Measurements from ENCODE around the gene CAPN13. TPM values are rescaled to one million over a fixed set of nuclear protein-coding genes. Genes with fewer than 3 reads are reported as not detected.

The CAPN13 gene
- total RNA-seq, 1 experiment from 2014 or later: 12.0 TPM

DNA sequence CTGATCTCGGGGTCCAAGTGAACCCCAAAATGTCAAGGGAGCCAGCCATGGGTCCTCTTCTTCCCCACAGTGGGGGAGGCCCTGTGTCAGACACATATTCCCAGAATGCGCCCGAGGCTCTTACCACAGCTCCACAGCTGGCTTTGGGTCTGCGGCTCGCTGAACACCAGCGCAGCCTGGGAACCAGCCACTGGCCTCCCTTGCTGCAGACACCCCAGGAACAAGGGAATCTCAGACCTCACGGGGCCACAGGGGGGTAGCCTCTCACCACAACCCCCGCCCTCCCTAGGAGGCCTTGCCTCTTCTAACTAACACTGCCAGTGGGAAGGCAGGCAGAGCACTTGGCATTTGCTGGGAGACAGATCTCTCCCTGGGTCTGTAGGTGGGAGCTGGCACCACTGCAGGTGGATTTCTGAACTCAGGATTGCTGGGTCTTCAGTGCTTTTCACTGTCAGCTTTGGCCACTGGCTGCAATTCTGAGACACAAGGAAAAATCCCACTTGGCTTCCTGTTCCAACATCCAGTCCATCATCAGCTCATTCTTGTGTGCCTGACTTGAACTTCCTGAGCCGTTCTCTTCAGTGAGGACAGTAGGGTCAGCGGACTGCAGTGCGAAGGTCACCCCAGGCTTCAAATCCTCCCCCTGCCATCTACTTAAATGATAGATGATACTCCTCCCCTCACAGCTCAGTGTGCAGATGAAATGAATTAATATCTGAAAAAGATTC lies 128.7 kb downstream of the CAPN13 start:
- DNase-seq: no peak
- H3K4me1 Mint-ChIP-seq (ENCODE audit: low read depth, unreplicated experiment): no peaks in the 10 kb centered on the region
- BruUV-seq (replicated peaks): no TSS peak
- peaks cover 71% of the 10 kb centered on the region for H3K27me3 Mint-ChIP-seq (ENCODE audit: unreplicated experiment)
- H3K27ac Mint-ChIP-seq (ENCODE audit: unreplicated experiment): no peak overlapping the region
- intact Hi-C loops (cut with micrococcal nuclease; ENCODE audit: unreplicated experiment): no loop called here
- no peaks in the 10 kb centered on the region for H3K36me3 Mint-ChIP-seq (ENCODE audit: insufficient read depth, unreplicated experiment)
- H3K4me3 Mint-ChIP-seq (ENCODE audit: low read depth, unreplicated experiment): no peak overlapping the region
- no peak for TF ChIP-seq CTCF (IDR thresholded peaks at IDR 0.05; ENCODE audit: unreplicated experiment)
- H3K9me3 Mint-ChIP-seq (ENCODE audit: low read depth, unreplicated experiment): no peaks in the 10 kb centered on the region
- CTCF ChIA-PET: no interaction called here

DNA sequence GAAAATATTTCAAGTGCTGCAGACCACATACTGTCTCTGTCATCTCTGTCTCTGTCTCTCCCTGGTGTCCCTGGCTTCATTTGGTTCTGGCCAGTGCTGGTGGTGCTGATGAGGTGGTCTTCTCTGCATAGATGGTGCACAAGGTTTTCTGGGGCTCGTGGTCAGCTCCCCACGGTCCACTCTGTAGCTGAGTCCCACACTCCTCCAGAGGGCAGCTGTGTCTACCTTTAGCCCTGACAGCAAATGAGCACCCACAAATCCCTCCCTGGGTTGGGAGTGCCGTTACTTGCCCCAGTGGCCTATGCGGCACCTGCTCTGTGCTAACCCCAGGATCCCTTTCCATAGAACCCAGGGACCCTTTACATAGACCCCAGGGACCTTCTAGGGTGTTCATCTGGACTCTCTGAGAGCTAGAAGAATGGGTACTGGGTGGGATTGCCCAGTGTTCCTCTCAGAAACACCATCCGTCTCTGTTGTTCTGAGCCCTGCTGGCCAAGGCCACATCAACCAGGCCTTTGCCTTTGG lies 129.3 kb downstream of the CAPN13 start:
- Mint-ChIP-seq H3K4me3 (ENCODE audit: low read depth, unreplicated experiment) (no peak overlapping the region), H3K4me1 (ENCODE audit: low read depth, unreplicated experiment) (no peaks in the 10 kb centered on the region), H3K36me3 (ENCODE audit: insufficient read depth, unreplicated experiment) (no peaks in the 10 kb centered on the region), H3K9me3 (ENCODE audit: low read depth, unreplicated experiment) (no peaks in the 10 kb centered on the region), H3K27me3 (ENCODE audit: unreplicated experiment) (peaks cover 67% of the 10 kb centered on the region), H3K27ac (ENCODE audit: unreplicated experiment) (no peak overlapping the region)
- no TSS peak for BruUV-seq (replicated peaks)
- intact Hi-C loops (cut with micrococcal nuclease; ENCODE audit: unreplicated experiment): no loop called here
- no peak for DNase-seq
- CTCF ChIA-PET: no interaction called here
- TF ChIP-seq CTCF (IDR thresholded peaks at IDR 0.05; ENCODE audit: unreplicated experiment): no peak

DNA sequence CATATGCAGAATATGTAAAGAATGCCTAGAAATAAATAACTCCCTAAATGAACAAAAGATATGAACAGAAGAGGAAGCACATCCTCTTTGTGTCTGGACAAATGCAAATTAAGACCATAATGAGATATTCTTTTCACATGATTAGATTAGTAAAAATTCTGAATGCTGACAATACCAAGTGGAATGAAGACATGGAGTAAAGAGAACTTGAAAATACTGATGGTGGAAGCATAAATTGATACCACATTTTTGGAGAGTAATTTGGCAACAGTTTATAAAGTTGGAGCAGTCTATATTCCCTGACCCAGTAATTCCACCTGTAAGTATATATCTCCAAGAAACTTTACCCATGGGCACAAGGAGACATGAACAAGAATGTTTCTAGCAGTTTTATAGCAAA lies 130.0 kb downstream of the CAPN13 start:
- TF ChIP-seq CTCF (IDR thresholded peaks at IDR 0.05; ENCODE audit: unreplicated experiment): no peak
- no peak for DNase-seq
- H3K27me3 Mint-ChIP-seq (ENCODE audit: unreplicated experiment): peaks cover 61% of the 10 kb centered on the region
- no peak overlapping the region for H3K27ac Mint-ChIP-seq (ENCODE audit: unreplicated experiment)
- H3K9me3 Mint-ChIP-seq (ENCODE audit: low read depth, unreplicated experiment): no peaks in the 10 kb centered on the region
- BruUV-seq (replicated peaks): no TSS peak
- no peak overlapping the region for H3K4me3 Mint-ChIP-seq (ENCODE audit: low read depth, unreplicated experiment)
- H3K4me1 Mint-ChIP-seq (ENCODE audit: low read depth, unreplicated experiment): no peaks in the 10 kb centered on the region
- intact Hi-C loops (cut with micrococcal nuclease; ENCODE audit: unreplicated experiment): no loop called here
- no peaks in the 10 kb centered on the region for H3K36me3 Mint-ChIP-seq (ENCODE audit: insufficient read depth, unreplicated experiment)
- CTCF ChIA-PET: no interaction called here

GRCh38 chr2:30675758-30676157 lies 131.5 kb downstream of the CAPN13 start:
- intact Hi-C loops (cut with micrococcal nuclease; ENCODE audit: unreplicated experiment): no loop called here
- no peaks in the 10 kb centered on the region for H3K9me3 Mint-ChIP-seq (ENCODE audit: low read depth, unreplicated experiment)
- no TSS peak for BruUV-seq (replicated peaks)
- H3K27ac Mint-ChIP-seq (ENCODE audit: unreplicated experiment): no peak overlapping the region
- DNase-seq: no peak
- CTCF ChIA-PET: interaction anchor here (0.6 kb wide), 1 partner anchor 511 kb away, joined by 3 read pairs; no protein-coding TSS in a partner anchor
- no peak overlapping the region for H3K4me3 Mint-ChIP-seq (ENCODE audit: low read depth, unreplicated experiment)
- no peak for TF ChIP-seq CTCF (IDR thresholded peaks at IDR 0.05; ENCODE audit: unreplicated experiment)
- H3K36me3 Mint-ChIP-seq (ENCODE audit: insufficient read depth, unreplicated experiment): no peaks in the 10 kb centered on the region
- no peaks in the 10 kb centered on the region for H3K4me1 Mint-ChIP-seq (ENCODE audit: low read depth, unreplicated experiment)
- H3K27me3 Mint-ChIP-seq (ENCODE audit: unreplicated experiment): peaks cover 46% of the 10 kb centered on the region
